CD4-positive, alpha-beta T cell treated with Interleukin-6 at 100 ng/mL for 8 hours (primary cell): Measurements from ENCODE around the gene LEUTX.

Experiments
- DNase-seq: peaks from one replicate; pipeline ENCODE4 v3.0.0-alpha.2; 2020; ENCODE audit warnings: mixed read lengths, low spot score

LEUTX gene

GRCh38 chr19:39824143-39825092 lies 45.8 kb downstream of the LEUTX start:
- DNase-seq, result peak; percentile 89

DNA sequence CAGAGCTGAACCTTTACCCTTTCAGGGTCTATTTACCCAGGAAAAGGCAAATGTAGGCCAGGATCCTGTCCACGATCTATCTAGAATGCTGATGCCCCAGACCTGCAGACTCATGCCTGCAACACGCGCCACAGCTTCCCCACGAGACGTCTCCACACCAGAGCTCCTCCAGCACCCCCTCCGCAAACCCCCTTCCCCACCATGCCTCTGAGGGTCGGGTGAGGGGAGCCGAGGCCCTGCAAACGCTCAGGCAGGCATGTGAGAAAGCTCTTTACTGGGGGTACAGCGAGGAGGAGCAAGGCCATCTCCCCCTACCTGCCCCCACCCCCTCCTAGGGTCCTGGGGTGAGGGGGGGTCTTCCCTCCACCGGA lies 46.4 kb downstream of the LEUTX start:
- DNase-seq, result no peak

DNA sequence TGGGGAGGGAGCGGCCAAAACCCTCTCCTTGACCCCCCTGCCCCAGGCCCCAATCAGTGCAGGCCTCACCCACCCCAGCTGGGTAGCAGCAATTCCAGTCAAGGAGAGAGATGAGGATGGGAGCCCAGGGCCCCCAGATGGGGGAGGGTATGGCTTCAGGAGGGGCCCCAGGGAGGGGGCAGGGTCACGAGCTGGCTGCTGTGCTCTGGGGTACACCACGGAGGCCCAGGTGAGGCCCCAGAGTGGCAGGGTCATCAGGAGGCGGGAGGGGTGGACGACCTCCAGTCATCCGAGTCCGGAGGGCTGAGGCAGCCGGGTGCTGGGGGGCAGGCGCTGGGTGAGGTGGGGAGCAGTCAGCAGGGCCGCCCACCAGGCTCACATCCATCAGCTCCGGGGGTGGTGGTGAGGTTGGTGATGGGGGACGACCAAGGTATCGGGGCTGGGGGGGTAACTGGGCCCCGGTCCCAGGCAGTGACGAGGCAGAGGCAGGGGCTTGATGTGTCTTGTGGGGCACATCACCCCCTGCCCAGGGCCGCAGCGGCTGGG lies 47.0 kb downstream of the LEUTX start:
- DNase-seq, result no peak

GRCh38 chr19:39826311-39826945 lies 47.8 kb downstream of the LEUTX start:
- DNase-seq, result no peak

- DNase-seq, result no peak
These were observed 48.6 kb downstream of the LEUTX start for GRCh38 chr19:39827216-39827615.

GRCh38 chr19:39828015-39828653 lies 49.5 kb downstream of the LEUTX start:
- DNase-seq, result no peak

DNA sequence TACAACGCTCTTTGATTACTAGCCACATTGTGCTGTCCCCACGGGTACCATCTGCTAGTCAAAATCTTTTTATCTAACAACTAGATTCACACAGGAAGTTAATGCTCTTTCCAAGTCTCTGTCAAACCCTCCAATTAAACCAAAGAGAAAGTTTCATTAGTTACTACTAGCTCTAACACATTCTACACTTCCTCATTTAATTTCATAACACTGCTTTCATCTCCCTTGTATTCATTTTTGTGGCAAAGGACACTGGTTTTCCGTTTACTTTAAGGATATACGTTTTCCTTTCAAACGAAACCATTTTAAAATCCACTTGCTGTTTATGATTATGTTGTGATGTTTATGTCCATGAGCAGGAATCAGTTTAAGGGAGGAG lies 50.0 kb downstream of the LEUTX start:
- DNase-seq, result no peak

- no peak for DNase-seq
These were observed 51.1 kb downstream of the LEUTX start for GRCh38 chr19:39829702-39830275.

DNA sequence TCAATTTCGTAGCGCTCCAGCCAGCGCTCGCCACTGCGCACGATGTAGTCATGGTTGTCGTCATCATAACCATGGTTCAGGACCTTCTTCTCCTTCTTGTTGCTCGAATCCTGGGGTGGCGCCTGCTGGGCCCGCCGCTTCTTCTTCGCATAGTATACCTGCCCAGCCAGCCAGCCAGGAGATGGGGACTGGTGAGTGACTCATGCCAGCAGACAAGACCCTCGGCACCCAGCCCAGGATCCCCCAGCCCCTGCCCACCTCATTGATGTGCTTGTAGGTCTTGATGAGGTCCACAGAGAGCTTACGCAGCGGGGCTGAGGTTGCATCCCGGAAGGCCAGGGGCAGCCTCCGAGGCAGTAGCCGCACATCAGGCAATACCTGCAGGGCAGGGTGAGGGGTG lies 51.8 kb downstream of the LEUTX start:
- no peak for DNase-seq

GRCh38 chr19:39830847-39831246 lies 52.2 kb downstream of the LEUTX start:
- DNase-seq, result no peak

- no peak for DNase-seq
These were observed 53.0 kb downstream of the LEUTX start for GRCh38 chr19:39831679-39832078.

GRCh38 chr19:39832341-39833083 lies 53.9 kb downstream of the LEUTX start:
- no peak for DNase-seq

DNA sequence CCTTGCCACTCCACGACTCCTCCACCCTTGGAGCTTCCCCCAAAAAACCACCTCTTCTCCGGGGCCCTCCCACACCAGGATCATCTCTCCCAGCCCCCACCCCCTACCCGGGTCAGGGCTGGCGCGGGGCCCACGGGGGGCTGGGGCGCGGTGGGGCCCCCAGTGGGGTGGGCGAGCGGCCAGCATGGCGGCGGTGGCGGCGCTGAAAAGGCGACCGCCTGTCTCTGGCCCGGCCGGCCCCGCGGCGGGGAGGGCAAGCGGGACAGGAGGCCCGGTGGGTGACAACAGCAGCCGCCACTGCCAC lies 54.5 kb downstream of the LEUTX start:
- DNase-seq, result no peak

- DNase-seq, result peak; percentile 98
These were observed 55.0 kb downstream of the LEUTX start, which contains the start of gene DYRK1B for GRCh38 chr19:39833464-39834286. TSS of gene DYRK1B (minus strand) at chr19:39834162. CDS start at chr19:39831867, 2,295 bp downstream.

GRCh38 chr19:39834287-39834841 lies 55.7 kb downstream of the LEUTX start:
- no peak for DNase-seq
